CD4-positive, alpha-beta T cell treated with Interleukin-17A for 1 hour (primary cell): ENCODE data around the gene MFSD1.
A peak's percentile ranks its signal among the peaks of the same experiment; 100 is the strongest.

ENCODE experiments used
- DNase-seq: peaks from one replicate; pipeline ENCODE4 v3.0.0-alpha.2; 2020

Gene MFSD1, protein sequence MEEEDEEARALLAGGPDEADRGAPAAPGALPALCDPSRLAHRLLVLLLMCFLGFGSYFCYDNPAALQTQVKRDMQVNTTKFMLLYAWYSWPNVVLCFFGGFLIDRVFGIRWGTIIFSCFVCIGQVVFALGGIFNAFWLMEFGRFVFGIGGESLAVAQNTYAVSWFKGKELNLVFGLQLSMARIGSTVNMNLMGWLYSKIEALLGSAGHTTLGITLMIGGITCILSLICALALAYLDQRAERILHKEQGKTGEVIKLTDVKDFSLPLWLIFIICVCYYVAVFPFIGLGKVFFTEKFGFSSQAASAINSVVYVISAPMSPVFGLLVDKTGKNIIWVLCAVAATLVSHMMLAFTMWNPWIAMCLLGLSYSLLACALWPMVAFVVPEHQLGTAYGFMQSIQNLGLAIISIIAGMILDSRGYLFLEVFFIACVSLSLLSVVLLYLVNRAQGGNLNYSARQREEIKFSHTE

DNA sequence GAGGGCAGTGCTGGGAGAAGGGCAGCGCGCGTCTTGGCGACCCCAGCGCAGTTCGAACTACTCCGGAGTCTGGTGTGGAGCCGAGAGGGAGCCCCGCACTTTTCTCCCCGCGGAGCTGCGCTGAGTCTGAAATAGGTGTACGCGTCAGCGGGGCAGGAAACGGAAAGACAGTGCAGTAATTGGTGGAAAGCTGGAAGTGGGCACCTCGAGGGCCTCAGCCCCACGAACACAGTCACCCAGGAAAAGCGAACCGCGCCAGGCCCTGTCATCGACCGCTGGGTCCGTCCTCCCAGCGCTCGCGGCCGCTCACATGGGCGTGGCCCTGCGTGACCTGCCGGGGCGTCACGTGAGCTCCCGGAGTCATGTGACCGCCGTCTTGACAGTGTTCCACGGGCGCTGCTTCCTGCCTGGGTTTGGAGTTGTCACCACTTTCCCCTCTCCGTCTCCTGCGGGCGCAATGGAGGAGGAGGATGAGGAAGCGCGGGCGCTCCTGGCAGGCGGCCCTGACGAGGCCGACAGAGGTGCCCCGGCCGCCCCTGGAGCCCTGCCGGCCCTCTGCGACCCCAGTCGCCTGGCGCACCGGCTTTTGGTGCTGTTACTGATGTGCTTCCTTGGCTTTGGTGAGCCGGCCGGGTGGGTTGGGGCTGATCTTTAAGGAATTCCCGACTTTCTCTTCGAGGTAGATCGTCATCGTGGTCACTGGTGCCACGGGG lies at the start of gene MFSD1:
TSS of gene MFSD1 (plus strand) at position 359 of the 713 bp plus-strand sequence. CDS start at position 458, 99 bp downstream.
- DNase-seq: peak; percentile 89

DNA sequence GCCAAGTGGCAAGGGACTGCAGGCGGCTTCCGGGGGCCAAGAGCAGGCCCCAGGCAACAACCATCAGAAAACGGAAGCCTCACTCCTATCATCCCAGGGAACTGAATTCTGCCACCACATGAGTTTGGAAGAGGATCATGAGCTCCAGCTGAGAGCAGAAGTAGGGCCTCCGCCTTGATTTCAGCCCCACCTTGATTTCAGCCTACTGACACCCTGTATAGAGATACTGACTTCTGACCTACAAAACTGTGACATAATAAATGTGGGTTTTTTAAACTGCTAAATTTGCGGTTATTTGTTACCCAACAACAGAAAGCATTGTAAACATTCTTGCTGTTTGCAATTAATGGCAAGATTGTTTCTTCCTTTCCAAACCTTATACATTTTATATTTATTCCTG lies 48.0 kb upstream of the MFSD1 start:
- no peak for DNase-seq

DNA sequence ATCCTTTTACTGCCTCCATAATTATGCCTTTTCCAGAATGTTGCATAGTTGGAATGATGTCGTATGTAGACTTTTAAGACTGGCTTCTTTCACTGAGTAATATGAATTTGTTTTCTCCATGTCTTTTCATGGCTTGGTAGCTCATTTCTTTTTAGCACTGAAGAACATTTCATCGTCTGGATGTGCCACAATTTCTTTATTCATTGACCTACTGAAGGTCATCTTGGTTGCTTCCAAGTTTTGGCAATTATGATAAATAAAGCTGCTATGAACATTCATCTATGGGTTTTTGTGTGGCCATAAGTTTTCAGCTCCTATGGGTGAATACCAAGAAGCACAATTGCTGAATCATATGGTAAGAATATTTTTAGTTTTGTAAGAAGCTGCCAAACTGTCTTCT lies 46.4 kb upstream of the MFSD1 start:
- no peak for DNase-seq

DNA sequence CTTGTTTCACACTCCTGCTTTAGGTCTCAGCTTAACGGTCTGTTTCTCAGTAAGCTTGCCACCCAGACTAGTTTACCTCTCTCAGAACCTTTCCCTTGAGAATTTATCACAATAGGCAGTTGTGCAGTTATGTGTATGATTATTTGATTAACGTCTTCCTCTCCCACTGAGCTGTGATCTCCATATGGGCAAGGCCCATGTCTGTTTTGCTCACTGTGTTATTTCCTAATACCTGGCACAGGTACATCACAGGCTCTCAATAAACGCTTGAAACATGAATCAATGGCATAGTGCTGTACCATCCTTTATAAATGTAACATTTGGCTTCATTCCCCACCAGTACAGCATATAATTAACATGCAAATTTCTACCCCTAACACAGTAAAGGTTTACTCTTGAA lies 40.5 kb upstream of the MFSD1 start:
- no peak for DNase-seq

DNA sequence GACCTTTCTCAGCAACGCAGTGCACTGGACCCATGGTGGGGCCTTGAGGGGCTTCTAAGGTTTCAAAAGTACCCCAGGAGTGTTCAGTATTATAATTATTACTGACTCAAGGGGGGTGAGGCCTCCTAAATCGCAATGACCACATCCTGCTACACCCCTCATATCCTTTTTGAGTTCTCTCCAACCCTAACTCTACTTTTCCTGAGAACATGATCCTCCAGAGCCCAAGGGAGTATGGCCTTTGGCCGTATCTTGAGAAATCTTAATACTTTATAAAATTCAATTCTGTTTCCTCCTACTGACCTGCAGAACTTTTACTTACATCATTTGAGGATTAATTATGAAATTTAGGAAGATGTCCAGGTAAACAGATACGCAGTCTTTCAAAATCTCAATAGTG lies 39.2 kb upstream of the MFSD1 start:
- no peak for DNase-seq

DNA sequence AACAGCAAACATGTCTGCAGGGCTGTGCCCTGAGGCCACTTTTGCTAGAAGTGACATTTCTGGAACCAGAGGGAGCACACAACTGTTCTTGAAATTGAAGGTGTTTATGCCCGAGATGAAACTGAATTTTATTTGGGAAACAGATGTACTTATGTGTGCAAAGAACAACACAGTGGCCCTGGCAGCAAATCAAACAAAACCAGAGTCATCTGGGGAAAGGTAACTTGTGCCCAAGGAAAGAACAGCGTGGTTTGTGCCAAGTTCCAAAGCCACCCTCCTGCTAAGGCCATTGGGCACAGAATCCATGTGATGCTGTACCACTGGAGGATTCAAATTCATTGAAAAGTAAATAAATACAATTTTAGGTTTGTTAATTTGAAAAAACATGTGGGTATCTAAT lies 38.4 kb upstream of the MFSD1 start:
- DNase-seq: no peak

DNA sequence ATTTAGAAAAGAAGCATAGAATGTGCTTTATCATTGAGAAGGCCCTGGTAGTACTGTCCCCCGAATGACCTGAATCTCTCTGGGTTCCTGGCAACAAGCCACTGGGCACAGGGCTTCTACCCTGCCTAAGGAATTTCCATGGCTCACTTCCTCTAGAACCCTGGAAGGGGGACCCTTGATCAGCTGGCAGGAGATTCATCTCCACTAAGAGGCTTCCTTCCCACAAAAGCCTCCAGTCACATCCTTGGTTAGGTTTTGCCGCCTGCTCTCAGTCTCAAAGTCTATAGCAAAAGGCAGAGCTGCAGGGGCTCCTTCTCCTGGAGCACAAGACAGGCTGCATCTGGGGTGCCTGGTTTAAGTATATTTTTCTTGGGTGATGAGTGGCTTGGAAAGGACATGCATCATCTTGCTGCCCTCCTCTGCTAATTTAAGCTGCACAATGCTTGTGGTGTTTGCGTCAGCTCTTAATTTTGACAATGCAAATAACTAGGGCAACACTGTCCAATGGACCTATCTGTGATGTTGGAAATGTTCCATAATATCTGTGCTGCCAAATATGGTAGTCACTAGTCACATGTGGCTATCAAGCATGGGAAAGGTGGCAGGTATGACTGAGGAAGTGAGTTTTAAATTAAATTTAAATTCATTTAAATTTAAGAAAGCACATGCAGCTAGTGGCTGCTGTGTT lies 36.2 kb upstream of the MFSD1 start:
- DNase-seq: no peak

DNA sequence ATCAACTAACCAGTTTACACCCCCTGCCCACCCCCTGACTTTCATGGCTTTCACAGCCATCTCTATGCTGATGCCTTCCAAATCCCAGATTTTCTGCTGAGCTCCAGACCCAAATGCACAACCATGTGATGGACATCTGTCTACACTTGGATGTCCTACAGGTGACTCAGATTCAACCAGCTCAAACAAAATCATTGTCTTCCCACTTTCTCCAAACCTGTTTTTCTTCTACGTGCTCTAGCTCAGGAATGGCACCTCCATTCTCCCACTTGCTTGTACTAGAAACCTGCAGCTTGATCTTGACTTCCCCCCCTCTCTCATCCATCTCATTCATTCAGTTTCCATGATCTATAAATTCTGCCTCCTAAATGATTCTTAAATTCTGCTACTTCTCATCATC lies 35.5 kb upstream of the MFSD1 start:
- no peak for DNase-seq

DNA sequence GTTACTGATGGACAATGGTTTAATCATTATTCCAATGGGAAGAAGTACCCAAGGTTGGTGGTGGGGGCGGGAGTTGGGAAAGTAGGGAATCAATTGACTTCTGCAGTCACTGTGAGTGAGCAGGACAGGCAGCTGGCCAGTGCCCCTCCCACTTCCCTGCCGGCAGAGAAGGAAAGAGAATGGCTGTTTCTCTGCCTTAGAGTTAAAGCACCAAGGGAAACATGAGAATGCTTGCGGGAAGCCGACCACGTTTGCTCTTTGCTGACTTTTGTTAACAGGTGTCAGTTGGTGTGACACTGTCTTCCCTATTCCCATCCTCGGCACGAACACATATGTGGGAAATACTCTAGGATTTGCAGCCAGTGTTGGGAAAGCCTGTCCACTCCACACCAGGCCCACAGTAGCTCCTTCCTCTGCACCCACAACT lies 33.5 kb upstream of the MFSD1 start:
- no peak for DNase-seq

DNA sequence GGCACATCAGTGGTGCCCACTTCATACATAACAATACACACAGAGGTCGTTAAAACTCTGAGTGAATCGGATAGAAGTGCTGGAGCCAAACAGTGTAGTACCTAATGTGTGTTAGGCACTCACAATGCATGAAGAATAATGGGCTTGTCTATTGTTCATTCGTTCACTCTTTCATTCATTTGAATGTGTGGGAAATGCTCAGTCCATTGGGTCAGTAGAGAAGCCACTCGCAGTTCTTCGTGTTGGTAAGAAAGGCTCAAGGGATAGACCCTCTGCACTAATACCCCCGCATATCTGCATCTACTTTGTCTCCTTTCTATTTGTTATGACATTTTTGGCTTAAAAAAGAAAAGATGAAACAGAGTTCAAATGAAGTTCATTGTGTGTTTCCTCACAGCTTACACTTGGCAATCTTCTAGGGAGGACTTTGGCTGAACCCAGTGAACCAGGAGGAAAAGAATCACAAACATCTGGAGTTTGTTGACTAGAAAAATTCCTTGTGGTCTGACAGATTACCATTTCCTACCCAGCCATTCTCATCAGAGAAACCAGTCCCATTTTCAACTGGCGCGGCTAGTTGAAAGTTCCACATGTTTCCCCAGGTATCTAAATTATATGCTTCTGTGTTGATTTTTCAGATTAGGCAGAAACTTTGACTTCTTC lies 32.8 kb upstream of the MFSD1 start:
- no peak for DNase-seq

DNA sequence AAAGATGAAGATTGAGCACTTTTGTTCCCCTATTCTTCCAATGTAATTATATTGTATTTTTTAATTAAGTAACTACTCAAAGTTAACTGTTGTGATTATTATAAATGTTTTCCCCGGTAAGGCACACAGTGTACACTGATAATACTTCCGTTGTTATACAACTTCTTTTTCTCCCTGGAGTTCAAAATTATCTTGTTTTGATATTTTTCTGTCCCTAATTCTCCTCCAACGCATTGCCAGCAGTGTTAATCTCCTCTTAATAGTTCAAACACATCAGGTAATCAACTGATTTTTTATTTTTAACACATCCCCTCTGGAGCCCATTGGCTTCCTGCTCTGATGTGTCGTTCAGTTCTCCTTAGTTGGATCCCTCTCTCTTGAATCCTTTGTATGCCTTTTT lies 32.3 kb upstream of the MFSD1 start:
- no peak for DNase-seq

DNA sequence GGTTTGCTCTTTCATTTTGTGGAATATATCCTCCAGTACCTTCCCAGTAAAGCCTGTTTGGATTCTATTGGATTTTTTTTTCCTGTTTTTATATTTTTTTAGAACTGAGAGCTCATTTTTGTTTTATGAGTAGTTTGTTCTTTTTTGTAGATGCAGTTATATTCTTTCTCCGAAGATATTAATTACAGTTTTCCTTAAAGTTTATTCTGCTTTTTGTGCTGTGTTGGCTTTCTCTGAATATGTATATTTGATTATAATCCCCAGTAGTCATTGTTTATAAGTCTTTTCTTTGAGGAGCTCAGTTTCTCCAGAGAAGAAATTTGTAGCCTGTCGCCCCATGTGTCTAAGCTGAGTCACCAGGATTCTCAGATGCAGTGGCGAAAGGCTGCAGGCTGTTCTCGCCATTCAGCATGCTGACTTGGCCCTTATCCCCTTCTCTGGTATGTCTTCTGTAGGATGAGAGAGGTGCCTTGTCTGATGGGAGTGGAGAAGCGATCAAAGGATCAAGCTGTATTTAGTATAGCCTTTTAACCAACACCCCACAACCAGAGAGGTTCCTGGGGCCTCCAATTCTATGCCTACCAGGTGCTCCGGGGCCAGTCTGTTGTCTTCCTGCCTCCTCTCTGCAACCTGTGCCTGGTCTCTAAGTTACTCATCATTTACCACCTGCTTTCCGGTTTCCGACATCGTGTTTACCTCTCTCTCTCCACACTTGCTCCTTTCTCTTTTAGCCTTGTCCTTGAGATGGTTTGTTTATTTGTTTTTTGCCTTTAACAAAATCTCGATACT lies 31.7 kb upstream of the MFSD1 start:
- DNase-seq: no peak

DNA sequence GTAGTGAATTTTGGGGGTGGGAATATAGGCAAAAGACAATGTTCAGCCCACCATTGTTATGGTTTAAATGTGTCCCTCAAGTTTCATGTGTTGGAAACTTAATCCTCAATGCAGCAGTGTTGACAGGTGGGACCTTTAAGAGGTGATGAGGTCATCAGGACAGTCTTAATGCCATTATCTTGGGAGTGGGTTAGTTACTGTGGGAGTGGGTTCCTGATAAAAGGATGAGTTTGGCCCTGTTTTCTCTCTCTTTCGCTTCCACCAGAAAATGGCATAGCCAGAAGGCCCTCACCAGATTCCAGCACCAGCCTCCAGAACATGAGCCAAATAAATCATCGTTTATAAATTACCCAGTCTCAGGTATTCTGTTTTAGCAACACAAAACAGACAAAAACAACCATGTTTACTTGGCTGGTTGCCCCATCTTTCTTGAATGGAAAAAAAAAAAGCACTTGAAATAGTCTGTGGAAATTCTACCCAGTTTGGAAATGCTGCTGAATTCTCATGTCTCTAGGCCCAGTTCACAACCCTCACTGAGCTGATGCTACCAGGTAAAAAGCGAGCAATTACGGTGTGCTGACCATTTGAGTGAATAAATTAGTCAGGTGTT lies 31.0 kb upstream of the MFSD1 start:
- no peak for DNase-seq

DNA sequence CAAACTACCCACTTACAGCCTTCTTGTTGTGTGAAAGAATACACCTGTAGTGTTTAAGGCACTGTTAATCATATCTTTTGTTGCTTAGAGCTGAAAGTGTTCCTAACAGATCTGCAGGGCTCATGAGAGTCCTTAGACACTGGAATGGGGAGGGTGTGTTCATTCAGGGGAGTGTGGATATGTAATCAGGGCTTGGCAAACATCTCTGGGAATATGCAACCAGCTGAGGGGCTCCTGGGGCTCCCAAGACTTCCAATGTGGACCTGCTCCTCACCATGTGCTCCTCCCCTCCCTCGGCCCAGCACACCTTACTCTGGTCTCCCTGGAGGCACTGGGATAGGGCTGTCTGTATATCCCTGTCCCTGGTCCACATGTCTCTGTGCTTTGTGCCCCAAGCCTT lies 30.3 kb upstream of the MFSD1 start:
- no peak for DNase-seq

DNA sequence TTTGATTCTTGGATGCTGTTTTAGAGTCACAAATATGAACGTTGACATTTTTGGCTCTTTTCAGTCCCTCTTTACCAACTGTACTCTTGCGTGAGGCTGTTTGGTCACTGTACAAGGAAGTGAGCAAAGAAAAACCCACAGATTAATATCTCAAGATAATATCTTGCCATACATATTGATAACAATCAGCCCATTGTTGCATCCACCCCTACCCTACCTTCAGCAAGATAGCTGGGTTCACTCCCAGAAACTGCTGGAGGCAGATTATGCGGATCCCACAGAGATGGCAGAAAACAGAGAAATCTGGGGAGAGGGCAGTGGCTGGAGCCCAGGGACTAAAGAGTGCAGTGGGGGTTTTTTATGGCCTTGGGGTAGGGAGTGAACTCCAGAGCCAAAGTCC lies 29.9 kb upstream of the MFSD1 start:
- no peak for DNase-seq

DNA sequence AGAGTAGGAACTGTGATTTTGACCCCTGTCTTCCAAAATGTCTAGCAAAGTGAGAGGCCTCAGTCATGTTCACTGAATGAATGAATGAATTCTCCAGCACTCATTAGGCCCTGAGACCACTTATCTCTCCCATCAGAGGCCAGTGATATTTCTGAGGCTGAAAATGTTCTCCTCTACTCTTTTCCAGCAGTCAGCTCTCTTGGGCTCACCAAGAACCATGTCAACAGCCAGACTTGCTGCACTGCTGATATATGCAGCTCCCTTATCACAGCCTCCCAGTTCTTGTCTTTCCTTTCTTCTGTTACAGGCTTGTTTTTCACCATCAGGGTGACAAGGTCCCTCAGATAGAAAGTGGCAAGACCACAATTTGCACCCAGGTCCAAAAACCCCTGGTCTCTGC lies 28.7 kb upstream of the MFSD1 start:
- DNase-seq: no peak

DNA sequence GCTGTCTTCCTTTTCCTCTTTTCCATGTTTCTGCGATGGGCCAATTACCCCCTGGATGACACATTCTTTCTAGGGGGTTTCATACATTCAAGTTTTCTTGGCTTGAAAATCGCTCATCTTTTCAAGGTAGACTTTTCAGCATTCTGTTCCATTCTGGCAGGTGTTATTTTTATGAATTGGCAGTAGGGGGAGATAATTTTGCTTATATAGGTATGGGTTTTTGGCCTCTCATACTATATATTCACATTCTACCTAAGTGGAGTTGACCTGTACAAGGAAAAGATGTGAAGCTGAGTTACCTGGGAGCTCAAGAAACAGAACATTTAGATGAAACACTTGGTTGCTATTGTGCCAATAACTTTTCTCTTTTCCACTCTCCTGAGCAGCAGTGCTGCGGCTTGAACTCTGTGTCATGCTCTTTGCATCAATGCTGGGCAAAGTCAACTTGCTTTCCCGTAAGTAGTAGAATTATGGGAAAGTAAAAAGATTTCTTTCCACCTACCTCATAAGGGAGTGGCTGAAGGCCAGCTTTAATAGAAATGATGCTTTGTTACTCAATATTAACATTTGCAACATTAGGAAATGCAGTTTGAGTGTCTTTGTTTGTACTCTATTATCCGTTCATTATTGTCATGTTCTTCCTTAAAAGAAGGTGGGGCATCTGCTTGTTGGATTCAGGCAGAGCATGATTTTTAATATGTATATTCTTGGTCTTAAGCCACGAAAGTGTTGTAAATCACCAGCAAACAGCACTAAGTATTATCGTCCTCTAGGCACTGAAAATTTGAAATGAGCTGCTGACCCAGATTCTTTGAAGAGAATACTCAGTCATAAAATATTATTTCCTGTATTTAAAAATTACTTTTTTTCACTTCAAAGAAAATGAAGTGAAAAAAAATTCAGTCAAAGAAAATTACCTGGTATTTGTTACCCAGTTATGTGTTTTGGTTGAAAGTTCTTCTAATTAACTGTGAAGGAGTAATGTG lies 27.7 kb upstream of the MFSD1 start:
- DNase-seq: no peak

DNA sequence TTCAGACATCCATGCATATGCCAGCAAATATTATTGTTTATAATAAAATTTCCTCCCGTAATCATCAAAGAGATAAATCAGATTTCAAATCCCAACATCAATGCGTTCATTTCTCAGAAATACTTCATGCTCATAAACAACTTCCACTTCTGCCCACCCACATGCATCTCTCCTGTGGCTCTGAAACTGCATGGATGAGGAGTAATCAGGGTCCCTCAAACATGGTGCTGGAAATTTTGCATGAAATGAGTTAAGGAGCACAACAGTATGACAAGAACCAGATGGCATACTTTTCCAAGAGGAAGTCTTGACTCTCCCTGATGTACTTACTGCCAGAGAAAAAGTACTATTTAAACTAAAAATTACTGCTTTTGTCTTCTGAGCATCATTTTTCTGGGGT lies 26.9 kb upstream of the MFSD1 start:
- no peak for DNase-seq

DNA sequence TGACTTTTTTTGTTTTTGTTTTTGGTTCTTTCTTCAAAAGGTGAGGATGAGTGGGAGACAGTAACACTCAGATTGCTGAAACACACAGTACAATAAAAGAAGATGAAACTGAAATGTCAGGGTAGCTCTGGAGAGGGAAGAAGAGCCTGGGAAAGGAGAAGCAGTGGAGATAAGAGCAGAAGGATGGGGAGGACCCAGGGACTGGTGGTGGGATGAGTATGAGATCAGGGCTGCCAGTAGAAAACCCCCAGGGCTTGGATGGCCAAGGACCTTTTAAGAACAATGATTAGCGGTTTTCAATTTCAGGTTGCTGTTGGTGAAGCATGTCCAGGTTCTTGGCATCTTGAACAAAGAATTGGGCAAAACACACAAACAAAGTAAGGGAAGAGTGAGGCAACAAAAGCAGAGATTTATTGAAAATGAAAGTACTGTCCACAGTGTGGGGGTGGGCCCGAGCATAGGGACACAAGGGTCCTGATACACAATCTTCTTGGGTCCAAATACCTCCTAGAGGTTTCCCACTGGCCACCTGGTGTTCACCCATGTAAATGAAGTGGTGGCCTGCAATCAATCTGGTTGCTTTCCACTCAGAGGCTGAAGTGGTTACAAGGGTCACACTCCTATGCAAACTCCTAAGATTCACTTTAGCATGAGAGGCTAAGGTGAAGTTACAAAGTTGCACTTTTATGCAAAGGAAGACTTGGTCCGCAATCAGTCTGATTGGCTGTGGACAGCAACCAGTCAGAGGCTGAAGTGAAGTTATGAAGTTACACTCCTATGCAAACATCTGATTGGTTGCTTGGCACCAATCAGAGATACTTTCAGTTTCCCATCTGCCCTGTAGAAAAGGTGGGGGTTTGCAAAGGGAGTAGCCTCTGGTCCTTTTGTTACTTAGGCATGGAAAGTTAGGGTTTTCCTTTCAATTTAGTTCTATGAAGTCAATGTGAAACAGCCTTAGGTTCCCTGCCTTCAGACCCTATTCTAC lies 26.1 kb upstream of the MFSD1 start:
- DNase-seq: no peak
